Measurements from ENCODE around the gene AQP3. TPM values are rescaled to one million over a fixed set of nuclear protein-coding genes. Genes with fewer than 3 reads are reported as not detected.
A peak's percentile ranks its signal among the peaks of the same experiment; 100 is the strongest.
"Not testable (repeated sequence)": the region's sequence is repeated elsewhere in the genome, so short reads cannot be mapped to it uniquely, and the experiment has no call there.

Gene AQP3
- total RNA-seq, 1 donor from 2014 or later = 3.4 TPM

DNA sequence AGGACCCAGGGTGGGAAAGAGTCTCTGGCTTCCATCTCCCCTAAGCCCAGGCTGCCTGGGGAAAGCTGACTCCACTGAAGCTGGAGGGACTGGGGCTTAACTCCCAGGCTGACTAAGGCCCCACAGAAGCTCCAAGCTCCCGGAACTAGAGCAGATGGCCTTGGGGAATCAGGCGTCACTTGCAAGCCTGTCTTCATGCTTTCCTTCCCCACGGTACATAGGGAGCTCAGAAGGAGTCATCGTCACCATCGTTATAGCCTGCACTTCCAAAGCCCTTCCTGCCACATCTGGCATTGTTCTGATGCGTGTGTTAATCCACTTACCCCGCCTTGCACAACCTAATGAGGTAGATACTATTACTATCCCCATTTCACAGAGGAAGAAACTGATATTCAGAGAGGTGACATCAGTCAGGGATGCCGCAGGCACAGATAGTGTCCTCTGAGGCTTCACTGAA, 11.5 kb downstream of the AQP3 start:
- H3K4me3 Mint-ChIP-seq = no peak overlapping the region
- H3K27me3 Mint-ChIP-seq (ENCODE audit: insufficient read depth) = no peaks in the 10 kb centered on the region
- peaks cover 8% of the 10 kb centered on the region for H3K36me3 Mint-ChIP-seq (ENCODE audit: low read depth)
- peaks cover 59% of the 10 kb centered on the region for H3K4me1 Mint-ChIP-seq (ENCODE audit: low read depth)
- no peak overlapping the region for H3K27ac Mint-ChIP-seq
- H3K9me3 Mint-ChIP-seq = no peaks in the 10 kb centered on the region
- DNase-seq (ENCODE audit: low spot score) = no peak
- intact Hi-C loops (cut with micrococcal nuclease) = no loop called here

DNA sequence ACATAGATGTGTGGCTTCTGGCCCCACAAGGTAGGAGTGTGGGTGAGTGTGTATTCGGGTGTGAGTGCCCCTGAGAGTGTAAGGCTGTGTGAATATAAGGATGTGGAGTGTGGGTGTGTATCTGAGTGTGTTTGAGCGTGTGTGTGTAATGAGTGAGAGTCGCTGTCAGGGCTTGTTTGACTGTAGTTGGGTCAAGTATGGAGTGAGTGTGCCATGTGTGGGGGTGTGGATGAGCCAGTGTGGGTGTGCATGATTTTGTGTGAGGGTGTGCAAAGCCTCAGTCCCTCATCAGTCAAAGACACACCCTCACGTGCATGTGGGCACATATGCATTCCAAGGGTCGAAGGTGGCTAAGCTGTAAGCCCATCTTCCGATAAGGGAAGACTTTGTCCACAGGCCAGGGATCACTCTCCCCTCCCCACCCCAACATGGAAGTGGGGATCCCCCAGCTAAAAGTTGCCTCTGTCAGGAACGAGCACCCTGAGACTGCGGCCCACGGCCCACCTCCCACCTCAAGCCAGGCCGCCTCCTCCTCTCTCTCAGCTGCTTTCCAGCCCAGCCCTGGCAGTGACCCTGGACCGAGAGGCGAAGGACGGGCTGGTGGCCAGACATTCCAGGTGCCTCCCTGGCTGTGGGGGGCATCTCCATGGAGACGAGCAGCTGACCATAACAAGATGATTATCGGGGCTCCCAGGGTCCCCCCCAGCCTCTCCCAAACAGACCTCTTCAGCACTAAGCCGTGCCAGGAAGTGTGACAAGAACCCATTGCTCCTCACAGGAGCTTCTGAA, 12.9 kb downstream of the AQP3 start:
- Mint-ChIP-seq H3K36me3 (ENCODE audit: low read depth) (peaks cover 2% of the 10 kb centered on the region), H3K4me1 (ENCODE audit: low read depth) (peaks cover 49% of the 10 kb centered on the region), H3K4me3 (no peak overlapping the region), H3K27me3 (ENCODE audit: insufficient read depth) (no peaks in the 10 kb centered on the region), H3K27ac (no peak overlapping the region), H3K9me3 (no peaks in the 10 kb centered on the region)
- intact Hi-C loops (cut with micrococcal nuclease) = no loop called here
- no peak for DNase-seq (ENCODE audit: low spot score)

DNA sequence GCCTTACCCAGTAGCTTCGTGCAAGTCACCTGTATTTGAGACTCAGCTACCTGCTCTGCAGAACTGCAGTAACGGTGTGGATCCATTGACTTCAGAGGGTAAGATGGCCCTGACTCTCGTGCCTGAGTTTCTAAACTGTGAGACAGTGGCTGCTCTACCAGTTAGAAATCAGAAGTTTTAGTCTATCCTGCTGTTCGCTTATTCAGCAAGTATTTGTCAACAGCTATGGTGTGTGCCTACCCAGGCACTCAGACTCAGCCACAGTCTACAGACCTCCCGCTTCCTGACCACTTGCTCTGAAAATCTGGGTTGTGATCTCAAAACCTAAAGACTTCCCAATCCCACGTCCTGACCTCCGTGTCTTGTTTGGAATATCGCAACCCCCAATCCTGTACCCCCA, 13.5 kb downstream of the AQP3 start:
- Mint-ChIP-seq H3K9me3 (no peaks in the 10 kb centered on the region), H3K27ac (no peak overlapping the region), H3K4me3 (no peak overlapping the region), H3K4me1 (ENCODE audit: low read depth) (peaks cover 43% of the 10 kb centered on the region), H3K27me3 (ENCODE audit: insufficient read depth) (no peaks in the 10 kb centered on the region), H3K36me3 (ENCODE audit: low read depth) (peaks cover 4% of the 10 kb centered on the region)
- intact Hi-C loops (cut with micrococcal nuclease) = no loop called here
- no peak for DNase-seq (ENCODE audit: low spot score)

DNA sequence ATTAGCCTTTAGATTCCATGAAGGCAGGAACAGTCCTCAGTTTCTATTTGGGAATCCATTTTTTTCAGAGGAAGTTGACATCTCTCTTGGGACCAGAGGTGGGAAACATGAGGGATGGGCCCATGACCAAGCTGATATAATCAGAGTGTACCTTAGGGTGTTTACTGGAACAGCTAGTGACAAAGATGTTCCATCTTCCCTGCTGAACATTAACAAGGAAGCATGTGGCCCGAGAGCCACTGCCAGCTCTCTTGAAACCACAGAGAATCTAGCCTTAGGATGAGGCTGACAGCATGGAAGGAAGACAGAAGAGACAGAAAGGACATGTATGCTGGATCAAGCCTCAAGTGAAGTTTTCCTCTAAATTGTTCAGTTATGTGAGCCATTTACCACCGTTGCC, 16.0 kb downstream of the AQP3 start:
- H3K27ac Mint-ChIP-seq = peak overlapping the region; percentile 37

DNA sequence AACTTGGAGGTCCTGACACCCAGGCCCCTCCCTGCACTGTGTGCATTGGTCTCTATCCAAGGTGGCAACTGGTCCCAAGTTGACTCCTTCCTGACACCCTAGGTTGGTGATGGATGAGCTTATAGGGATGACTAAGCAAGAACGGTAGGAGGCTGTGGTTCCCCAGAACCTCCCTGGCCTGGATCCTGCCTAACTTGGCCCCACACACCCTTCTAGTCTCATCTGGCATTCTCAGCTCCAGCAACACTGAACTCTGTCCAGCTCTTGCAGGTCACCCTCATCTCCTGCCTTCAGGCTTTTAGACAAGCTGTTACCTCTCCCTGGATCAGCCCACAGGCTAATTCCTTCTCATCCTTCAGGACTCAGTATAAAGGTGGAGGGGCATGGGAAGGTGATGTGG, 16.5 kb downstream of the AQP3 start:
- Mint-ChIP-seq H3K9me3 (no peaks in the 10 kb centered on the region), H3K4me3 (no peak overlapping the region), H3K27ac (no peak overlapping the region), H3K27me3 (ENCODE audit: insufficient read depth) (no peaks in the 10 kb centered on the region), H3K36me3 (ENCODE audit: low read depth) (peaks cover 2% of the 10 kb centered on the region), H3K4me1 (ENCODE audit: low read depth) (peaks cover 20% of the 10 kb centered on the region)
- intact Hi-C loops (cut with micrococcal nuclease) = no loop called here
- DNase-seq (ENCODE audit: low spot score) = no peak

More for the DNA sequence above, 16.0 kb downstream of the AQP3 start:
- H3K27me3 Mint-ChIP-seq (ENCODE audit: insufficient read depth) = no peaks in the 10 kb centered on the region
- peaks cover 25% of the 10 kb centered on the region for H3K4me1 Mint-ChIP-seq (ENCODE audit: low read depth)
- H3K9me3 Mint-ChIP-seq = no peaks in the 10 kb centered on the region
- peaks cover 2% of the 10 kb centered on the region for H3K36me3 Mint-ChIP-seq (ENCODE audit: low read depth)
- no peak for DNase-seq (ENCODE audit: low spot score)
- intact Hi-C loops (cut with micrococcal nuclease) = no loop called here
- no peak overlapping the region for H3K4me3 Mint-ChIP-seq

- Mint-ChIP-seq H3K27me3 (ENCODE audit: insufficient read depth) (peaks cover 1% of the 10 kb centered on the region), H3K27ac (no peak overlapping the region), H3K4me1 (ENCODE audit: low read depth) (peaks cover 10% of the 10 kb centered on the region), H3K9me3 (no peaks in the 10 kb centered on the region), H3K4me3 (no peak overlapping the region), H3K36me3 (ENCODE audit: low read depth) (peaks cover 2% of the 10 kb centered on the region)
- intact Hi-C loops (cut with micrococcal nuclease) = no loop called here
- DNase-seq (ENCODE audit: low spot score) = no peak
Observed at GRCh38 chr9:33429256-33429985, 18.0 kb downstream of the AQP3 start.

DNA sequence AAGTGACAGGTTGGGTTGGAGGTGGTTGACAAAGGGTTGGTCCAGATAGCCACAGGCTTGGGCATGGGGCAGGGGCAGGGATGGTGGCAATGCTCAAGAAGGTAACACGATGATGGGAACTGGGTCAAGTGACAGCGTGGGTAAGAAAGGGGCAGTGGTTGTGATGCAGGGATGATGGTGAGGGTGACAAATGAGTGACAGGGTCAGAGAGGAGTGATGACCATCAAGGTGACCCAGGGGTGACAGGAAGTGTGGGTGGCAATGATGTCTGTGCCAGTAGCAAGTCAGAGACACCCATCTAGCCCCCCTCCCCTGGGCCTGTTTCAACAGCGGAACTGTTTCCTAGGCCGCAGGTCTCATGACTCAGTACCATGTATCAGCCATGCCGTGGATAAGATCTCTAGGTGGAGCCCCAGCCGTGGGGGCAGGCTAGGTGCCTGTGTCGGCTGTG, 20.5 kb downstream of the AQP3 start:
- Mint-ChIP-seq H3K9me3 (no peaks in the 10 kb centered on the region), H3K4me3 (no peak overlapping the region), H3K27me3 (ENCODE audit: insufficient read depth) (peaks cover 1% of the 10 kb centered on the region), H3K36me3 (ENCODE audit: low read depth) (peaks cover 2% of the 10 kb centered on the region), H3K4me1 (ENCODE audit: low read depth) (peaks cover 5% of the 10 kb centered on the region), H3K27ac (peak overlapping the region; percentile 8)
- DNase-seq (ENCODE audit: low spot score) = no peak
- intact Hi-C loops (cut with micrococcal nuclease) = no loop called here

DNA sequence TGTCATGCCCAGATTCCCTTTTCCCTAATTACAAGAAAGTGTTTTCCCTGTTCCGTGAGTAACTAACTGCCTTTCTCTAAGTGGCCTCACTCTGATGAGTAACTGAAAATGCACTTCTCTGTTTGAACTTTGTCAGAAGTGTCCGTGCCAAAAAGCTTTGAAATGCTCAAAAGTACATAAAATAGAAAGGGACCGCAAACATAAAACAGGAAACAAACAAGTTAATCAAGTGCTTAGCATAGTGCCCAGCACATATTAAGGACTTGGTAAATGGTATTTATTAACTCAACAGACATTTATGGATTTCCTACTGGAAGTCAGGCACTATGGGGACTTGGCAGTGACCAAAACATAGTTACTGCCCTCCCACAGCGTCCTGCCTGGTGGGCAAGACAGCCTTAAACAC, 22.3 kb downstream of the AQP3 start:
- no peak for DNase-seq (ENCODE audit: low spot score)
- H3K27ac Mint-ChIP-seq = no peak overlapping the region
- peaks cover 3% of the 10 kb centered on the region for H3K27me3 Mint-ChIP-seq (ENCODE audit: insufficient read depth)
- H3K9me3 Mint-ChIP-seq = no peaks in the 10 kb centered on the region
- intact Hi-C loops (cut with micrococcal nuclease) = no loop called here
- no peak overlapping the region for H3K4me3 Mint-ChIP-seq
- peaks cover 4% of the 10 kb centered on the region for H3K4me1 Mint-ChIP-seq (ENCODE audit: low read depth)
- peaks cover 2% of the 10 kb centered on the region for H3K36me3 Mint-ChIP-seq (ENCODE audit: low read depth)

- H3K27ac Mint-ChIP-seq; H3K9me3 Mint-ChIP-seq; intact Hi-C loops (cut with micrococcal nuclease); DNase-seq (ENCODE audit: low spot score); H3K36me3 Mint-ChIP-seq (ENCODE audit: low read depth); H3K4me1 Mint-ChIP-seq (ENCODE audit: low read depth); H3K4me3 Mint-ChIP-seq; H3K27me3 Mint-ChIP-seq (ENCODE audit: insufficient read depth): not testable (repeated sequence)
Observed at GRCh38 chr9:33424492-33424891, 22.9 kb downstream of the AQP3 start.

GRCh38 chr9:33424043-33424442, 23.4 kb downstream of the AQP3 start:
- H3K9me3 Mint-ChIP-seq; H3K36me3 Mint-ChIP-seq (ENCODE audit: low read depth); DNase-seq (ENCODE audit: low spot score); H3K4me3 Mint-ChIP-seq; H3K27ac Mint-ChIP-seq; intact Hi-C loops (cut with micrococcal nuclease); H3K27me3 Mint-ChIP-seq (ENCODE audit: insufficient read depth); H3K4me1 Mint-ChIP-seq (ENCODE audit: low read depth): not testable (repeated sequence)

GRCh38 chr9:33419708-33420303, 27.6 kb downstream of the AQP3 start:
- H3K27me3 Mint-ChIP-seq (ENCODE audit: insufficient read depth) = peaks cover 2% of the 10 kb centered on the region
- intact Hi-C loops (cut with micrococcal nuclease) = no loop called here
- H3K4me1 Mint-ChIP-seq (ENCODE audit: low read depth) = peaks cover 43% of the 10 kb centered on the region
- no peak overlapping the region for H3K4me3 Mint-ChIP-seq
- H3K36me3 Mint-ChIP-seq (ENCODE audit: low read depth) = no peaks in the 10 kb centered on the region
- DNase-seq (ENCODE audit: low spot score) = no peak
- no peak overlapping the region for H3K27ac Mint-ChIP-seq
- H3K9me3 Mint-ChIP-seq = no peaks in the 10 kb centered on the region

DNA sequence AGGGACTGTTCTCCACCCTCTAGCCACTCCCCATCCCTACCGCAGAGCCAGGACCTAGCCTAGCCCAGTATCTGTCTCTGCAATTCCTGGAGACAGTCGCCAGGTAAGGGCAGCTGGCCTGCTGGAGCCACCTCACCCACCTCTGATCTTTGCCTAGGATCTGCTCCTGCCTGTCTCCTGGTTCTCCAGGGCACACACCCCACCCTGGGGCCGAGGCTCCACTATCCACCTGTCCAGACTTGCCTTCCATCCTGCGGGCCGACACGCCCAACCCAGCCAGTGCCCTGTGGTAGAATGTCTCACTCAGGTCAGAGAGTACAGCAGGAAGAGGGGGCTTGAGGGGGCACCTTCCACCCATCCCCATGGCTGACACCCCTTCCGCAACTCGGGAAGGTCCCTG, 29.3 kb downstream of the AQP3 start:
- Mint-ChIP-seq H3K27me3 (ENCODE audit: insufficient read depth) (peaks cover 2% of the 10 kb centered on the region), H3K4me1 (ENCODE audit: low read depth) (peaks cover 53% of the 10 kb centered on the region), H3K27ac (no peak overlapping the region), H3K9me3 (no peaks in the 10 kb centered on the region), H3K4me3 (no peak overlapping the region), H3K36me3 (ENCODE audit: low read depth) (no peaks in the 10 kb centered on the region)
- no peak for DNase-seq (ENCODE audit: low spot score)
- intact Hi-C loops (cut with micrococcal nuclease) = no loop called here

GRCh38 chr9:33416996-33417395, 30.4 kb downstream of the AQP3 start:
- no peak for DNase-seq (ENCODE audit: low spot score)
- peak overlapping the region; percentile 1 for H3K27ac Mint-ChIP-seq
- peak overlapping the region; percentile 75 for H3K4me3 Mint-ChIP-seq
- H3K9me3 Mint-ChIP-seq = no peaks in the 10 kb centered on the region
- intact Hi-C loops (cut with micrococcal nuclease) = loop anchor here (1.0 kb wide), 1 partner anchor 29 kb away; no protein-coding TSS in a partner anchor
- peaks cover 2% of the 10 kb centered on the region for H3K27me3 Mint-ChIP-seq (ENCODE audit: insufficient read depth)
- no peaks in the 10 kb centered on the region for H3K36me3 Mint-ChIP-seq (ENCODE audit: low read depth)
- H3K4me1 Mint-ChIP-seq (ENCODE audit: low read depth) = peaks cover 53% of the 10 kb centered on the region
